Stimulated activated CD4-positive, alpha-beta T cell treated with anti-CD3 and anti-CD28 coated beads, Interleukin-1b, Interleukin-23, amount 100 ng/mL, for 48 hours (primary cell): ENCODE results near the gene HOXC11.

Source experiments
- DNase-seq: peaks from one replicate; pipeline ENCODE4 v3.0.0-alpha.2; 2020

Gene HOXC11

DNA sequence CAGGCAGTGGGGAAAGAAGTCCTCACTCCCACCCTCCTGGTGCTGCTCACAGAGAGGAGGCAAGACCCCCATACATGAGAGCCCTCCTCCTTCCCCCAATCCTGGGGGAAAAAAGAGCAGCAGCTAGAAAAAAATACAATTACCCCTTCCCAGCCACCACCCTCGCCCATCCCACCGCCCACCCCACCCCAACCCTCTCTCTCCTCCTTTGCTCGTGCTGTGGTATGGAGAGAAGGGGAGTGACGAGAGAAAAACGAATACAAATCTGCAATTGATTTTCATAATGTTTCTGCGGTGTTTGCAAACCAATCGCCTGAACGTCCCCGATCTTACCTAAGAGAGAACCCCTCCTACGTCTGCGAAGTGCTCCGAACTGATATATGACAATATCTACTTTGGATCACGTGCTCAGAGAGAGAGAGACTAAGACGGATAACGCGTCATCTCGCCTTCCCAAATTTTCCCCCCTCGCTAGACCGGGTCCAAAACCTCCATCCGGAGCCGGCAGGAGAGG lies at the start of gene HOXC11:
Gene HOXC11, plus strand, starts transcription at position 405 of the 514 bp plus-strand sequence. CDS start 116 bp downstream, outside the sequence.
- no peak for DNase-seq

GRCh38 chr12:53924521-53925405 lies 48.2 kb upstream of the HOXC11 start:
- no peak for DNase-seq

- DNase-seq, result no peak
Observed at GRCh38 chr12:53927220-53928029, 45.5 kb upstream of the HOXC11 start.

DNA sequence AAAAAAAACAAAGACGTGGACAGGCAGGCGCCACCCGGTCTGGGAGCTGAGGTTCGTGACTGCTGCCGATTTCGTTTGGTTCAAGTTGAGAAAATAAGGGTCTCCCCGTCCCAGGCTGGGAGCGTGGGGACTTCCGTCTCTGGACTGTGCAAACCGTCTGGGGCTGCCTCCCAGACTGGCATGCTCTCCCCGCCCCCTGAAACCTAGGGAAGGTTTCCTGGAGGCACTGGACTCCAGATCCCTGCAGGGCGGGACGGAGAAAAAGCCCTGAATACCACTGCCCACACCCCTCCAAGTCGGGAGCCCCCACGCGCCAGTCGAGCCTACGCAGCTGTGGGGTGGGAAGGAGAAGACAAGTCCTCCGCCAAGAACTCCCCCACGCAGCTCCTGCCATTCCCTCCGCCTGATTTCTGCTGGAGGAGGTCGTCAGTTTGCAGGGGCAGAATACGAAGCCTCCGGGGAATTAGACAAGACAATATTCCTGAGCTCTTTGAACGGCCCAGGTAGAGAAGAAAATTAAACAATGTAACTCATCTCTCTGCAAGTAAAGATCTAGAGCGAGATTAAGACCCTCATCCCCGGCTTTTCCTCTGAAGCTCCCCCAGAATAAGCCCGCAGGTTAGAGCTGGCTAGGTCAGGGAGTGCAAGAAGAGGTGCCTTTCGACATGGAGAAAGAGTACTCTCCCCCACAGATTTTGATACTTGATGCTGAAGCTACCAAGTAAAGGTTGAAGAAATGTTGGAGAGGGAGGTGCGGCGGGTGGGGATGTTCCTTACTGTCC lies 44.7 kb upstream of the HOXC11 start:
- no peak for DNase-seq

DNA sequence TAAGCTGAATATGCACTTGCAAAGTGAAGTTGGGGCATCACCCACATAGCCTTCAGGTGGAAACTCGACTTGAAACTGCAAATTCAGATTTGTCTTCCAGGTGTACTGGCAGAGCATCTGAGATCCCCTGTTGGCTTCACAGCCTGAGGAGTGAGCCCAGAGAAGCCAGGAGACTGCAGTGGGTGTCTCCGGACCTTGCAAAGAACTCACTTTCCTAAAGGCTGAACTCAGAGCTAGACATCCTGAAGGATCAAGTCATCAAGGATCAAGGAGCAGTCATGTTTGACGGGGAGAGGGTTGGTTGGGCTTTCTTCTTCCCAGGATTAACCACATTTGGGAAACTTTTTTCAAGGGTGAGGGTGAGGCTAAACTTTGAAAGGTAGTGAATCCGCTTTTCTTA lies 43.4 kb upstream of the HOXC11 start:
- DNase-seq, result no peak

DNA sequence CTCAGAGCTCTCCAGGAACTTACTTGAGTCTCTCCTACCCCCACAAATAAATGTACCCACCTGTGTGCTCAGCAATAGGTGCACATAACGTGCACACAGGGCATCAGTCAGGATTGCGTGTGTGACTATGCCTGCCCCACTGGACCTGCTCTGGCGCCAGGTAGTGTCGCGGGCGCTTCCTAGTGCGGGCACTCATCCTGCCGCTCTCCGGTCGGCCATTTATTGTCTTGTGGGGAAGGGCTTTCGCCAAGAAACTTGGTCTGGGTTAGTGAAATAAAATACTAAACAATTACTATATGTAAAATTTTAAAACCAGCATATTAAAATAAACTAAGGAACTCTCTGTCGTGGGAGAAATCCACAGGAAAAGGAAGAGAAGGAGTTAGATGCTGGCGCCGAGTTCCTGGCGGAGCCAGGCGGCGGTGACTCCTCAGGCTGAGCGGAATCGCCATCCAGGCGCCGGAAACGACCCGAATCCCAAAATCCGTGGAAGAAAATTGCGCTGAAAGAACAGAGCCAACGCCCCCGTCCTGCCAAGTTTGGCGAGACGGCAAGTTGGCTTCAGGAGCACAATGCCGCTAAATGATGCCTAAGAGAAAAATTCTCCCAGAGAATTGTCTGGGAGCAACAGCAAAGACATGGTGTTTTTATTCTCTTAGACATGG lies 42.2 kb upstream of the HOXC11 start:
- no peak for DNase-seq

- no peak for DNase-seq
Observed at GRCh38 chr12:53931844-53932581, 40.9 kb upstream of the HOXC11 start.

- DNase-seq, result no peak
Observed at GRCh38 chr12:53932915-53933314, 40.0 kb upstream of the HOXC11 start.

DNA sequence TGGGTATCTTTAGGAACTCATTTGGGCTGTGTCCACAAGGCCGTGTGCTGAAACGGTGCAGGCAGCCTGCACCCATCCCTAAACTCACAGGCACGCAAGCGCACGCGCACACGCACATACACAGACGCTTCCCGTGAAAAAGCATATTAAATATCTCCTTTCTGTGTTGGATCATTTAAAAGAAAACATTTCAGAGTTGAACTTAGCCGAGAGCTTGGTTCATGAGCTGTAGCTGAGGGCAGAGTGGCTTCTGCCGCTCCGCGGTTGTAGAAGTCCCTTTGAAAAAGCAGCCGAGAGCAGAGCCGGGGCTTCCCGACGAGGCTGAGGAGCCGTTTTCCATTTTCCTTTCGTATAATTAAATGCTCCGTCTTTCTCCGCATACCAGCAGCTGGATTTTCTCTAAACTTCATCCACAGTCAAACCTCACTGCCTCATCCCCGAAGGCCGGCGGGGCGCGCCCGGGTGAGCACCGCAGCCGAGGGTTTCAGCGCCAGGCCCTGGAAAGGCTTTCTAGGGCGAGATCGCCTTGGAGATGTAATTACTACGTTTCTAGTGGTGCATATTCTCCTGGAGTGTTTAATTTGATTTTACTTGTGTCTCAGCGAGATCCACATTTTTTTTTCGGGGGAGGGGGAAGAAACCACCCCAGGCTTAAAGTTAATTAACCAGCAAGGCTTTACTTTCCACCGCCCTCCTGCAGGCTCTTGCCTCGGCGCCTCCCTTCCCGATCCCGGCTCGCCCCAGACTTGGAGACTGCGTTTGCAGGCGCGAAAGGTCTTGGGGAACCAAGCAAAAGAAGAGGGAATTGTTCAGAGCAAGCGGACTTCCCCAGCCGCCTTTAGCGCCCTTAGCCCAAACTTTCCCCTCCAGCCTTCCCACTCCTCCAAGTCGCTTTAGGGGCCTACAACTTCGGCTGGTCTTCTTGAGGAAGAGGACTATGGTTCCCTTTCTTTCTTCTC lies 37.3 kb upstream of the HOXC11 start:
- DNase-seq, result no peak

GRCh38 chr12:53937099-53937498 lies 35.8 kb upstream of the HOXC11 start:
- DNase-seq, result no peak

- DNase-seq, result no peak
Observed at GRCh38 chr12:53937596-53938325, 35.2 kb upstream of the HOXC11 start.

- DNase-seq, result peak; percentile 71
Observed at GRCh38 chr12:53938326-53939140, 34.4 kb upstream of the HOXC11 start, which contains the start of gene HOXC13. Gene HOXC13, plus strand, starts transcription at chr12:53938831. Its CDS starts 76 bp downstream, at chr12:53938907.

GRCh38 chr12:53939141-53940108 lies 33.5 kb upstream of the HOXC11 start:
- DNase-seq, result no peak

GRCh38 chr12:53940443-53941014 lies 32.4 kb upstream of the HOXC11 start:
- DNase-seq, result no peak

- no peak for DNase-seq
Observed at GRCh38 chr12:53941187-53941586, 31.7 kb upstream of the HOXC11 start.

GRCh38 chr12:53941750-53942149 lies 31.2 kb upstream of the HOXC11 start:
- no peak for DNase-seq

- DNase-seq, result no peak
Observed at GRCh38 chr12:53942467-53942997, 30.4 kb upstream of the HOXC11 start.
